PC-9 (cell line): ENCODE results near the gene CDS2. TPM values are rescaled to one million over a fixed set of nuclear protein-coding genes. Genes with fewer than 3 reads are reported as not detected.
A peak's percentile ranks its signal among the peaks of the same experiment; 100 is the strongest.

Experiments used
- BruUV-seq: library from RNA; stranded (reverse); fragments of 400-500 nt; replicated peaks from 2 replicates; lab custom pipeline; 2021; lab: Mats Ljungman, UMichigan
- CTCF ChIA-PET: fragments of 300-600 bp; sonication (Branson Sonifier 250); formaldehyde crosslinking; loops from one replicate; lab custom pipeline; 2022; ENCODE audit warnings: antibody characterized with exemption; lab: Charles Lee
- POLR2A ChIA-PET: fragments of 300-600 bp; sonication (Branson Sonifier 250); formaldehyde crosslinking; loops from one replicate; lab custom pipeline; 2022; ENCODE audit warnings: antibody characterized with exemption; ENCODE audit not compliant: unreplicated experiment; lab: Charles Lee
- DNase-seq, 2 experiments: peaks; one replicate each; pipeline versions ENCODE4 v3.0.0 to v3.0.0-alpha.2; 2015 to 2022; ENCODE audit warnings: mixed read lengths in 1 of 2
- H2AFZ ChIP-seq: fragments of 200-600 bp; sonication (generic); 2 replicates; pipeline ENCODE4 v1.8.1; 2017; ENCODE audit warnings: antibody characterized with exemption
- H3F3A ChIP-seq: fragments of 200-600 bp; sonication (generic); 2 replicates; pipeline ENCODE4 v1.8.1; 2017; ENCODE audit warnings: antibody characterized with exemption, mild to moderate bottlenecking, low read depth; ENCODE audit not compliant: insufficient read depth
- H3K27ac ChIP-seq: fragments of 200-600 bp; sonication (generic); 2 replicates; pipeline ENCODE4 v1.6.1; 2016; ENCODE audit warnings: mixed run types
- H3K27me3 ChIP-seq: fragments of 200-600 bp; sonication (generic); 2 replicates; pipeline ENCODE4 v1.6.1; 2016; ENCODE audit warnings: low read depth, mixed run types; ENCODE audit not compliant: insufficient read depth
- H3K36me3 ChIP-seq: fragments of 200-600 bp; sonication (generic); 2 replicates; pipeline ENCODE4 v1.6.1; 2016; ENCODE audit warnings: low read depth, mixed run types
- H3K4me1 ChIP-seq: fragments of 200-600 bp; sonication (generic); replicated peaks from 2 replicates; pipeline ENCODE4 v1.6.1; 2016; ENCODE audit warnings: mixed run types; ENCODE audit not compliant: insufficient read depth
- H3K4me2 ChIP-seq: fragments of 200-600 bp; sonication (generic); 2 replicates; pipeline ENCODE4 v1.6.1; 2017; ENCODE audit warnings: mixed run types
- H3K4me3 ChIP-seq: fragments of 200-600 bp; sonication (generic); 2 replicates; pipeline ENCODE4 v1.6.1; 2016; ENCODE audit warnings: mixed run types
- H3K79me2 ChIP-seq: fragments of 200-600 bp; sonication (generic); 2 replicates; pipeline ENCODE4 v1.6.1; 2017; ENCODE audit warnings: low read depth, mixed run types
- H3K9me2 ChIP-seq: fragments of 200-600 bp; sonication (generic); 2 replicates; pipeline ENCODE4 v1.8.1; 2017; ENCODE audit warnings: mild to moderate bottlenecking; ENCODE audit not compliant: insufficient read depth
- H3K9me3 ChIP-seq: fragments of 200-600 bp; sonication (generic); 2 replicates; pipeline ENCODE4 v1.8.1; 2016; ENCODE audit warnings: low read depth; ENCODE audit not compliant: insufficient read depth
- H4K20me1 ChIP-seq: fragments of 200-600 bp; sonication (generic); 2 replicates; pipeline ENCODE4 v1.8.1; 2017; ENCODE audit not compliant: insufficient read depth
- CTCF ChIP-seq: fragments of 200-600 bp; sonication (generic); conservative IDR thresholded peaks from 2 replicates; pipeline ENCODE4 v1.6.1; 2017; ENCODE audit warnings: mixed run types, antibody characterized with exemption, mild to moderate bottlenecking, moderate library complexity
- EZH2 ChIP-seq: fragments of 200-600 bp; sonication (generic); IDR thresholded peaks from 2 replicates; pipeline ENCODE4 v1.8.0; 2017; ENCODE audit warnings: antibody characterized with exemption, low read depth
- intact Hi-C: fragments of 100-400 bp; cut with micrococcal nuclease; formaldehyde crosslinking; loops from one replicate; pipeline ENCODE4 v1.10.0; 2022; ENCODE audit not compliant: unreplicated experiment
- total RNA-seq: library from RNA; stranded (reverse); gene quantifications from 2 replicates; pipeline ENCODE4 v1.2.3, GENCODE V29; 2021

The CDS2 gene
- total RNA-seq, 1 experiment from 2014 or later, result 42.8 TPM

DNA sequence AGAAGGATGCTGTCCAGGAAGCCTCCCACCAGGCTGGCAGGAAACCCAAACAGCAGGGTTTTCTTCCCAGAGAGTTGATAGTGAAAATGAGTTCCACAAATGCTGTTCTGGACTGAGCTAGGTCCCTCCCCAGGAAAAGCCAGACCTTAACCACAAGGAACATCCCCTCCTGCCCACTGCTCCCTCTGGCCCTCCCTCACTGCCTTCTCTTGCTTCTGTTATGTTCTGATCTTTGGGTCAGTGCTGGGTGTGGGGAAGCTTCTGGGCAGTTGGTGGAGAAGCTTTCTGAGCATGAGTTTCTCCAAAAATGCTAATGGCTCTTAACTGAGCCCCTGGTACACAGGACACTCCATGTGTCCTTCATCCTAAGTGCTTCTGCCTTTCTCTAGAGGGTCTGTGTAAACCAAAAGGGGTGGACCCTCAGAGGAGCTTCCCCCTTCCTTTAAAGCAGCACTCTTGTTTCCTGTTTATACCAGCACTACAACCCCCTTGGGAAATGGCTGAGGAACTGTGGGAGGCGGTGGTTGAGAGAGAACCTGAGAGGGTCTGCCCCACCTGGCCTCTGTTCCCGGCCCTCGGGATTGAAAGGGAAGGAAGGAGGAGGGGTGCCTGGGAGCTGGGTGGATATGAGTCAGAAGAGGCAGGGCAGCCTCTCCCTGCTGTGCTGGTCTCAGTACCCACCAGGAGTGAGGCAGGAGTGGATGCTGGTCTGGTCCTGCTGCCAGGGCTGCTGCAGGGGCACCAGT is 42.0 kb downstream of the CDS2 start:
- no peaks in the 10 kb centered on the region for H3K27me3 ChIP-seq
- TF ChIP-seq CTCF (no peak), EZH2 (no peak)
- no peak overlapping the region for H3K4me3 ChIP-seq
- H3K79me2 ChIP-seq, result peaks cover 63% of the 10 kb centered on the region
- peak overlapping the region; percentile 65 for H3K4me2 ChIP-seq
- peak; percentile 48 to 49 for DNase-seq
- no peaks in the 10 kb centered on the region for H3K9me2 ChIP-seq
- POLR2A ChIA-PET, result interaction anchor here (0.6 to 1.2 kb wide), 2 partner anchors 42 to 840 kb away, joined by 5 to 7 read pairs; partner anchors contain the start of gene CDS2
- BruUV-seq, result no TSS peak
- H3K36me3 ChIP-seq, result peaks cover 10% of the 10 kb centered on the region; the same call in 1 of the 2 replicates
- peaks cover 3% of the 10 kb centered on the region; the same call in 1 of the 2 replicates for H3F3A ChIP-seq
- no peaks in the 10 kb centered on the region for H3K9me3 ChIP-seq
- CTCF ChIA-PET, result interaction anchor here (0.6 to 1.9 kb wide), 4 partner anchors 11 to 42 kb away, joined by 3 to 11 read pairs (median 3); partner anchors contain the start of gene CDS2
- intact Hi-C loops, result no loop called here
- no peak overlapping the region for H2AFZ ChIP-seq
- peaks cover 18% of the 10 kb centered on the region for H3K4me1 ChIP-seq
- H3K27ac ChIP-seq, result peak overlapping the region; percentile 64
- no peaks in the 10 kb centered on the region for H4K20me1 ChIP-seq

- CTCF ChIA-PET, result no interaction called here
- Histone ChIP-seq H3F3A (peaks cover 3% of the 10 kb centered on the region; the same call in 1 of the 2 replicates), H3K9me2 (no peaks in the 10 kb centered on the region), H3K27me3 (no peaks in the 10 kb centered on the region), H3K27ac (no peak overlapping the region), H3K36me3 (peaks cover 10% of the 10 kb centered on the region; the same call in 1 of the 2 replicates), H3K79me2 (peaks cover 48% of the 10 kb centered on the region), H3K9me3 (no peaks in the 10 kb centered on the region), H4K20me1 (no peaks in the 10 kb centered on the region), H3K4me2 (no peak overlapping the region), H3K4me3 (no peak overlapping the region), H2AFZ (no peak overlapping the region), H3K4me1 (peaks cover 18% of the 10 kb centered on the region)
- POLR2A ChIA-PET, result no interaction called here
- TF ChIP-seq EZH2 (no peak), CTCF (no peak)
- intact Hi-C loops, result no loop called here
- no peak for DNase-seq
- BruUV-seq, result no TSS peak
Observed at GRCh38 chr20:5170341-5170740, 43.5 kb downstream of the CDS2 start.

DNA sequence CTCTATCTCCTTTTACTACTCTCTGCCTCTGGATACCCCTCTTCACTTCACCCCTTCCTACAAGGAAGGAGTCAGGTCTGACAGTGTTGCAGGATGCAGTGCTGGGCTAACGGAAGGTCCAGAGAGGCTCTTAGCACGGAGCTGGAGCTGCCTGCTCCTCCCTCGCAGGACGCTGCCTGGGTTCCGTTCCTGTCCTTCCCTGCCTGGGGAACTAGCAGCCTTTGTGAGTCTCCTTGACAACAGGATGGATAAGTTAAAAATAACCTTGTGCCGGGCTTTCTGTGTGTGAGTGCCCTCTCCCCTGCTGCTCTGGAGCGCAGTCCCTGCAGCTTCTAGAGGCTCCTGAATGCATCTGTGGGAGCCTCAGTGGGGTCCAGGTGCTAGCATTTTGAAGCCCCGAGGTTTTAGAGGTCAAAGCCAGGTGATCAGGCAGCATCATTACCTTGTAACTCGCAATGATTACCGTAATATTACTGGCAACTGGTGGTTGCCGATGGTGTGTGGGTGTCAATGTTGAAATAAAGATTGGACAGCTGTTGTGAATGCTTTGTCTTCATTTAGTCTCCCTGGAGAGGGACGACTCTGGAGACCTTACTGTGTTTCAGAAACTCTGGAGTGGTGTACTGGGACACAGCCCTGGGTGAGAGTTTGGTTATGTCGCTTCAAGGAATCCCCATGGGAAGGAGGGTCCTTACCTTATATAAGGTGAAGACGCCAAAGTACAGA is 44.4 kb downstream of the CDS2 start:
- Histone ChIP-seq H4K20me1 (no peaks in the 10 kb centered on the region), H3K27me3 (no peaks in the 10 kb centered on the region), H3K27ac (no peak overlapping the region), H3K4me3 (no peak overlapping the region), H3K36me3 (peaks cover 10% of the 10 kb centered on the region; the same call in 1 of the 2 replicates), H3K4me1 (peaks cover 18% of the 10 kb centered on the region), H3K4me2 (no peak overlapping the region), H2AFZ (no peak overlapping the region), H3K9me3 (no peaks in the 10 kb centered on the region), H3F3A (peaks cover 3% of the 10 kb centered on the region; the same call in 1 of the 2 replicates), H3K79me2 (peaks cover 40% of the 10 kb centered on the region), H3K9me2 (no peaks in the 10 kb centered on the region)
- CTCF ChIA-PET, result no interaction called here
- POLR2A ChIA-PET, result no interaction called here
- TF ChIP-seq CTCF (no peak), EZH2 (no peak)
- intact Hi-C loops, result no loop called here
- BruUV-seq, result no TSS peak
- no peak for DNase-seq
